Effector memory CD8-positive, alpha-beta T cell (primary cell): ENCODE results near the gene RBM25.

Experiments
- ATAC-seq: fragments of 150-1000 bp; cut with Tn5 transposase; replicated peaks from 2 replicates; pipeline ENCODE4 v1.10.0; 2021; ENCODE audit warnings: mild to moderate bottlenecking, moderate library complexity
- DNase-seq, 3 experiments: peaks; one replicate each; pipeline ENCODE4 v3.0.0; 2021
- H3K27ac Mint-ChIP-seq, 2 donors: one replicate each; pipeline ENCODE4 v1.8.0; 2022; ENCODE audit warnings: mild to moderate bottlenecking in 2 of 2, mixed read lengths in 2 of 2, moderate library complexity in 2 of 2
- H3K27me3 Mint-ChIP-seq, 2 donors: one replicate each; pipeline ENCODE4 v1.8.0; 2022; ENCODE audit warnings: mixed read lengths in 2 of 2
- H3K36me3 Mint-ChIP-seq: one replicate; pipeline ENCODE4 v1.8.0; 2022; ENCODE audit warnings: mild to moderate bottlenecking, moderate library complexity, mixed read lengths; ENCODE audit not compliant: insufficient read depth
- H3K4me1 Mint-ChIP-seq, 2 donors: one replicate each; pipeline ENCODE4 v1.8.0; 2022; ENCODE audit warnings: low read depth in 2 of 2, mixed read lengths in 2 of 2
- H3K4me3 Mint-ChIP-seq, 2 donors: one replicate each; pipeline ENCODE4 v1.8.0; 2022; ENCODE audit warnings: mild to moderate bottlenecking in 2 of 2, mixed read lengths in 2 of 2, moderate library complexity in 2 of 2
- H3K9me3 Mint-ChIP-seq, 2 donors: one replicate each; pipeline ENCODE4 v1.8.0; 2022; ENCODE audit warnings: mixed read lengths in 2 of 2

Gene RBM25

GRCh38 chr14:73125169-73125588 lies 66.8 kb downstream of the RBM25 start:
- Mint-ChIP-seq H3K27ac (peak overlapping the region; percentile 36 to 49), H3K4me3 (no peak overlapping the region), H3K36me3 (peaks cover 47% of the 10 kb centered on the region)

DNA sequence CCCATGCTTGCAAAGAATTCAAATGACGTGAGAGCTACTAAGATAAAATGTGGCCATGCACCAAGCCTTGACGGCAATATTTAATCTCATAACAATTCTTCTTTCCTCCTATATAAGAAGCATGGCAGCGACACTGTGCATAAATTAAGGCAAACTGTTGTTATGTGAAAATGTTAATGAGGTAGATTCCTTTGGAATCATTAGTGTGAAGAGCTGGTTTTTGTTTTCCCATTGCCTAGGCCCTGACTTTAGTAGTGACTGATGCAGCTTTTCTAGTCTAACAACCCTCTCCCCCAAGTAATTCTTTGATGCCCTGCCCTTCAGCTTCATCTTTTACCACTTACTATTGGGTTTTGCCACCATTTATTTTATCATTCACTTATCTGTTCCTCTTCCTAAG lies 67.4 kb downstream of the RBM25 start:
- Mint-ChIP-seq H3K4me1 (no peaks in the 10 kb centered on the region), H3K27ac (peak overlapping the region in 1 of 2 donors; percentile 49), H3K4me3 (no peak overlapping the region), H3K9me3 (no peaks in the 10 kb centered on the region), H3K27me3 (no peaks in the 10 kb centered on the region), H3K36me3 (peaks cover 41% of the 10 kb centered on the region)
- ATAC-seq: no peak
- DNase-seq: no peak

More at GRCh38 chr14:73125169-73125588, 66.8 kb downstream of the RBM25 start:
- H3K27me3 Mint-ChIP-seq: no peaks in the 10 kb centered on the region
- H3K9me3 Mint-ChIP-seq: no peaks in the 10 kb centered on the region
- no peaks in the 10 kb centered on the region for H3K4me1 Mint-ChIP-seq
- DNase-seq: no peak
- ATAC-seq: no peak

DNA sequence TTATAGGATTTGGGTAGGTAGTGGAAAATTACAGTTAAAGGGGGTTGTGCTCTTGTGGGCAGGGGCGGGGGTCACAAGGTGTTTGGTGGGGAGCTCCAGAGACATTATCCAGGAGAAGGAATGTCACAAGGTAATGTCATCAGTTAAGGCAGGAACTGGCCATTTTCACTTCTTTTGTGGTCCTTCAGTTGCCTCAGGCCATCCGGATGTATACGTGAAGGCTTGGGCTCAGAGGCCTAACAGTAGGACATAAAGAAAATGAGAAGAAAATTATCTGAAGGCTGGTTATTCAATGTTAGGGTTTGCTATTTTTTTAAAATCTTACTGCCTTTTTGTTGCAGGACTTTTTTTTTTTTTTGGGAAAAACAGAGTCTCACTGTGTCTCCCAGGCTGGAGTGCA lies 75.5 kb downstream of the RBM25 start:
- Mint-ChIP-seq H3K36me3 (peaks cover 13% of the 10 kb centered on the region), H3K27me3 (no peaks in the 10 kb centered on the region), H3K9me3 (peaks cover 0 to 5% of the 10 kb centered on the region in 2 donors), H3K4me1 (peaks cover 14 to 15% of the 10 kb centered on the region in 2 donors), H3K27ac (peak overlapping the region in 1 of 2 donors; percentile 14), H3K4me3 (no peak overlapping the region)
- ATAC-seq (no peak), DNase-seq (no peak)

DNA sequence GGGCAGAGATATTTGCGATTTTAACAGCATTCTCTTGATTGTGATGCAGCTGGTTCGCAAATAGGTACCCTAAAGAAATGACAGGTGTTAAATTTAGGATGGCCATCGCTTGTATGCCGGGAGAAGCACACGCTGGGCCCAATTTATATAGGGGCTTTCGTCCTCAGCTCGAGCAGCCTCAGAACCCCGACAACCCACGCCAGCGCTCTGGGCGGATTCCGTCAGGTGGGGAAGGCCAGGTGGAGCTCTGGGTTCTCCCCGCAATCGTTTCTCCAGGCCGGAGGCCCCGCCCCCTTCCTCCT lies 77.7 kb downstream of the RBM25 start:
- peak overlapping the region; percentile 99 to 100 for H3K27ac Mint-ChIP-seq
- peaks cover 0 to 5% of the 10 kb centered on the region in 2 donors for H3K9me3 Mint-ChIP-seq
- no peaks in the 10 kb centered on the region for H3K27me3 Mint-ChIP-seq
- DNase-seq: no peak
- H3K36me3 Mint-ChIP-seq: peaks cover 20% of the 10 kb centered on the region
- peak overlapping the region; percentile 95 to 99 for H3K4me3 Mint-ChIP-seq
- ATAC-seq: no peak
- peaks cover 18 to 21% of the 10 kb centered on the region in 2 donors for H3K4me1 Mint-ChIP-seq

- H3K27me3 Mint-ChIP-seq: no peaks in the 10 kb centered on the region
- H3K4me1 Mint-ChIP-seq: peaks cover 19 to 23% of the 10 kb centered on the region in 2 donors
- peaks cover 0 to 5% of the 10 kb centered on the region in 2 donors for H3K9me3 Mint-ChIP-seq
- H3K27ac Mint-ChIP-seq: peak within 1 kb of the TSS; percentile 99 to 100
- DNase-seq: peak; percentile 99 to 100 (median 99)
- H3K4me3 Mint-ChIP-seq: peak within 1 kb of the TSS; percentile 95 to 99
- ATAC-seq: peak; percentile 93
- H3K36me3 Mint-ChIP-seq: peaks cover 20% of the 10 kb centered on the region
These were observed 78.3 kb downstream of the RBM25 start, which contains the start of gene PSEN1 for GRCh38 chr14:73136387-73137225. Gene PSEN1 (plus strand): TSS chr14:73136507. CDS start chr14:73148020, 11,513 bp downstream.

GRCh38 chr14:73140811-73141323 lies 82.5 kb downstream of the RBM25 start:
- H3K27me3 Mint-ChIP-seq: no peaks in the 10 kb centered on the region
- H3K4me3 Mint-ChIP-seq: no peak overlapping the region
- DNase-seq (no peak), ATAC-seq (no peak)
- no peaks in the 10 kb centered on the region for H3K9me3 Mint-ChIP-seq
- peak overlapping the region; percentile 6 to 59 for H3K27ac Mint-ChIP-seq
- H3K36me3 Mint-ChIP-seq: peaks cover 18% of the 10 kb centered on the region
- H3K4me1 Mint-ChIP-seq: peaks cover 26 to 43% of the 10 kb centered on the region in 2 donors

GRCh38 chr14:73142216-73142615 lies 83.9 kb downstream of the RBM25 start:
- H3K4me1 Mint-ChIP-seq: peaks cover 16 to 32% of the 10 kb centered on the region in 2 donors
- peak overlapping the region; percentile 27 to 44 for H3K27ac Mint-ChIP-seq
- no peaks in the 10 kb centered on the region for H3K27me3 Mint-ChIP-seq
- ATAC-seq: no peak
- no peak overlapping the region for H3K4me3 Mint-ChIP-seq
- no peak for DNase-seq
- H3K36me3 Mint-ChIP-seq: peaks cover 10% of the 10 kb centered on the region
- H3K9me3 Mint-ChIP-seq: no peaks in the 10 kb centered on the region

- Mint-ChIP-seq H3K36me3 (peaks cover 7% of the 10 kb centered on the region), H3K9me3 (no peaks in the 10 kb centered on the region), H3K27ac (peak overlapping the region; percentile 27 to 44), H3K27me3 (no peaks in the 10 kb centered on the region), H3K4me3 (no peak overlapping the region), H3K4me1 (peaks cover 12 to 27% of the 10 kb centered on the region in 2 donors)
- ATAC-seq (no peak), DNase-seq (no peak)
These were observed 84.7 kb downstream of the RBM25 start for GRCh38 chr14:73143003-73143402.

- H3K36me3 Mint-ChIP-seq: peaks cover 12% of the 10 kb centered on the region
- no peak for ATAC-seq
- H3K27me3 Mint-ChIP-seq: no peaks in the 10 kb centered on the region
- H3K4me1 Mint-ChIP-seq: peaks cover 12 to 27% of the 10 kb centered on the region in 2 donors
- peak overlapping the region; percentile 27 to 44 for H3K27ac Mint-ChIP-seq
- H3K4me3 Mint-ChIP-seq: no peak overlapping the region
- no peak for DNase-seq
- no peaks in the 10 kb centered on the region for H3K9me3 Mint-ChIP-seq
These were observed 85.3 kb downstream of the RBM25 start for GRCh38 chr14:73143617-73144016.

DNA sequence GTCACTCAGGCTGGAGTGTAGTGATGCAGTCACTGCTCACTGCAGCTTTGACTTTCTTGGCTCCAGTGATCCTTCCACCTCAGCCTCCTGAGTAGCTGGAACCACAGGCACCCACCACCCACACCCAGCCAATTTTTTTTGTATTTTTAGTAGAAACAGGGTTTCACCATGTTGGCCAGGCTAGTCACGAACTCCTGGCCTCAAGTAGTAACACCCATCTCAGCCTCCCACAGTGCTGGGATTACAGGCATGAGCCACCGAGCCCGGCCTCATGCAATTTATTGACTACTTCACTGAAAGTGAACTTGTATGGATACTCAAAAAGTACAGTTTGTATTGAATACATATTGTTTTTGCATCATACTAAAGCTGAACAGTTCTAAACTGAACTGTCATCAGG lies 87.0 kb downstream of the RBM25 start:
- peaks cover 12 to 27% of the 10 kb centered on the region in 2 donors for H3K4me1 Mint-ChIP-seq
- ATAC-seq: no peak
- no peaks in the 10 kb centered on the region for H3K27me3 Mint-ChIP-seq

DNA sequence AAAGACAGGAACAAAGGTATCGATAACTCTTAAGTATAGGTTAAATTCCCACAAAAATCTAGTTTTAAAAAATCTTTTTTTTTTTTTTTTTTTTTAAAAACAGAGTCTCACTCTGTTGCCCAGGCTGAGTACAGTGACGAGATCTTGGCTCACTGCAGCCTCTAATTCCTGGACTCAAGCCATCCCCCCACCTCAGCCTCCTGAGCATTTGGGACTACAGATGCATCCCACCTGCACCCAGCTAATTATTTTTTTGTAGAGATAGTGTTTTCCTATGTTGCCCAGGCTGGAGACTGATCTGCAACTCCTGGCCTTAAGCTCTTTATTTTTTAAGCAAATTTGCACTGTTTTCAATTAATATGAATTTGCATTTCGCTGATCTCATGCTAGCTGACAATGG lies 87.8 kb downstream of the RBM25 start:
- Mint-ChIP-seq H3K36me3 (peaks cover 27% of the 10 kb centered on the region), H3K27ac (peak overlapping the region; percentile 5 to 66), H3K4me3 (no peak overlapping the region), H3K27me3 (no peaks in the 10 kb centered on the region), H3K4me1 (peaks cover 7 to 21% of the 10 kb centered on the region in 2 donors), H3K9me3 (no peaks in the 10 kb centered on the region)
- no peak for DNase-seq
- ATAC-seq: no peak

More for the DNA sequence above, 87.0 kb downstream of the RBM25 start:
- H3K27ac Mint-ChIP-seq: peak overlapping the region in 1 of 2 donors; percentile 26
- H3K4me3 Mint-ChIP-seq: no peak overlapping the region
- DNase-seq: no peak
- H3K36me3 Mint-ChIP-seq: peaks cover 22% of the 10 kb centered on the region
- no peaks in the 10 kb centered on the region for H3K9me3 Mint-ChIP-seq

DNA sequence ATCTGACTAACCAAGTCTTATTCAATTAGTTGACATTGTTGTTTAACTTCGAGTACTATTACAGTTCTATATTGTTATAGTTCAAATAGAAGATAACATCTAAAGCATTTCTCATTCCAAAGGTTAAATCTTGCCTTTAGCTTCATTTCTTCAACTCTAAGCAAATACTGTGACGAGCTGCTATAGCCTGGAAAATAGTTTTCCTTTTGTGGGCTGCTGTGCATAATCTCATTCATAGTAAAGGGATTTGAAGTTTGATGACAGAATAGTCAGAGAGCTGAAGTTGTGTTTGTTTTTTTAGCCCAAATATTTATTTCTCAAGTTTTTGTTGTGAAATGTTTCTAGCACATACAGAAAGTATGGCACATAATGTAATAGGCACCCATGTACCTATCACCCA lies 91.4 kb downstream of the RBM25 start:
- peaks cover 49% of the 10 kb centered on the region for H3K36me3 Mint-ChIP-seq
- no peaks in the 10 kb centered on the region for H3K27me3 Mint-ChIP-seq

DNA sequence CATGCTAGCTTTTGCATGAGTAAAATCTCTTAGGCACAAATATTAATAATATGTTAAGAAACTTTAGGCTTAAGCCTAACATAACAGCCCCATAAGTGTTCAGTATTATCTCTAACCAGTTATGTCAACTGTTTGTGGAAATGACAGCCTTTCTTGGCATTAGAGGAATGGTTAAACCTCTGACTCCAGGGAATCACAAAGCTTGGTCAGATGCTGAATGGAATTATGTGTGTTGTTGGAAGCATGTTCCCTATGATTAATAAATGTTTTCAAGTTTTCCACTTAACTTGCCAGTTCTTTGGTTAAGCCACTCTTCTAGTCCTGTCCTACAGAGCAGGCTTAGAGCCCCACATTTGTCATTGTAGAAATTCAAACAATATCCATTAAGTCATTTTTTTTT lies 94.9 kb downstream of the RBM25 start:
- Mint-ChIP-seq H3K27me3 (no peaks in the 10 kb centered on the region), H3K36me3 (peaks cover 59% of the 10 kb centered on the region), H3K4me3 (no peak overlapping the region), H3K4me1 (no peaks in the 10 kb centered on the region), H3K27ac (no peak overlapping the region), H3K9me3 (no peaks in the 10 kb centered on the region)
- ATAC-seq: no peak
- no peak for DNase-seq

More for the DNA sequence above, 91.4 kb downstream of the RBM25 start:
- H3K9me3 Mint-ChIP-seq: no peaks in the 10 kb centered on the region
- peaks cover 3 to 4% of the 10 kb centered on the region in 2 donors for H3K4me1 Mint-ChIP-seq
- ATAC-seq: no peak
- peak overlapping the region in 1 of 2 donors; percentile 31 for H3K27ac Mint-ChIP-seq
- DNase-seq: no peak
- no peak overlapping the region for H3K4me3 Mint-ChIP-seq

DNA sequence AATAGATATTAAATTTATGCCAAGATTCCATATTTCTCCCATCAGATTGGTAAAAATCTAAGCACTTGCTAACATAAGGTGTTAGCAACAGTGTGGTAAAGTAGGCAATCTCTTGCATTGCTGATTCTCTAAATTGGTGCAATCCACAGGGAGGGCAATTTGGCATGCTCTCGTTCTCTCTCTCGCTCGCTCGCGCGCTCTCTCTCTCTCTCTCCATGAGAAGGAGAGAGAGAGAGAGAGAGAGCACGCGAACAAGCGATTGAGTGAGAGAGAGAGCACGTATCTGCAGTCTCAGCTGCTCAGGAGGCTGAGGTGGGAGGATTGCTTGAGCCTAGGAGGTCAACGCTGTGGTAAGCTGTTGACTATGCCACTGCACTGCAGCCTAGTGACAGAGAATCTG lies 103.9 kb downstream of the RBM25 start:
- no peak for ATAC-seq
- no peak for DNase-seq
- Mint-ChIP-seq H3K36me3 (peaks cover 56% of the 10 kb centered on the region), H3K9me3 (no peaks in the 10 kb centered on the region), H3K4me1 (peaks cover 2 to 5% of the 10 kb centered on the region in 2 donors), H3K27ac (no peak overlapping the region), H3K27me3 (no peaks in the 10 kb centered on the region), H3K4me3 (no peak overlapping the region)
